GM10847 (cell line): Measurements from ENCODE around the gene SSBP3.

Source experiments
- POLR2A ChIP-seq: IDR thresholded peaks from 2 replicates; pipeline ENCODE4 v1.6.1; 2011; ENCODE audit not compliant: insufficient read length; ENCODE audit errors: extremely low read depth

SSBP3 gene

DNA sequence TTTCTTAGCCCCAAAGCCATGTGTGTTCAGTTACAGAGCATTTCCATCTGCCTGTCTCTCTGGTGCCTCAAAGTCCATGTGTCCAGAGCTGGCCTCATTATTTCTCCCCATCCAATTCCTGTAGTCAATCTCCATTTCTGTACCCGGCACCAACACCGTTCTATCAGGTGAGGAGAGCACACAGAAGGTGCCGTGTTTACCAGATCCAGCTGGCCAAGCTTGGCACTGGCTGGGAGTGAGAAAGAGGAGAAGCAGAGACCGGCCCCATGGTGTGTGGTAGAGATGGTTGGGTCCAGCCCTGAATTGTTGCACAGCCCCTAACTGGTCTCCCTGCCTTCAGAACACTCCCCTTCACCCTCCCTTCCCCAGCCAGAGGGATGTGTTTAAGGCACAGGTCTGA, 7.5 kb upstream of the SSBP3 start:
- TF ChIP-seq POLR2A = no peak

DNA sequence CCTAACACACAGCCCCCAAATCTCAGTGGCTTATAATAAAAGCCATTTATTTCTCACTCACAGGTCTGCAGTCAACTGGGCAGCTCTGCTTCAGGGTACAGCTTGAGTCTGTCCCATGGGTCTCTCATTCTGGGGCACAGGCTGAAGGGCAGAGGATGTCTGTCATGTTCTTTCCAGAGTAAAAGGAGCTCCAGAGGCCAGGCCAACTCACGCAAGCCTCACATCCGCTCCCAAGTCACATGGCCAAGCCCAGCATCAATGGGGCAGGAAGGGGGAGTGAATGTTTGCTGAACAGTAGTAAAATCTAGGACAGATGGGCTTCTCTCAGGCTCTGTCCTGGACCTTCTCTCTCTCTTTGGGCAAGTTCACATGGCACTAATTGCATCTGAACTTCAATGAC, 7.1 kb upstream of the SSBP3 start:
- TF ChIP-seq POLR2A = no peak

DNA sequence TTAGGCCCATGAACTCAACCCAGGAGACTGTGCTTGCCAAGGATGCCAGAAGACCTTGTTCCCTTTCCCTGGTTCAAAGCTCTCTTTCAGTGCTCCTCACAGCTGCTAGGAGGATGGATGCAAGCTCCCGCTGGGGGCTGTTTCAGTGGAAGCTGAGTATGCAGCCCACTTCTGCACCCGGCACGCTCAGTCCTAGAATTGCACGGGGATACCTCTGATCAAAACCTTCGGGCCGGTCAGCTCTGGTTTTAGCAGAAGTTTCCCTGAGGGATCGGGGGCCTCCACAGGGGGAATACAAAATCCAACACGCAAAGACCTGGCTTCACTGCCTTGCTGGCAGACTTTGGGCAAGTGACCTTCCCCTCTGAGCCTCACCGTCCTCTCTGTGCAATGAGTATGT, 4.2 kb upstream of the SSBP3 start:
- TF ChIP-seq POLR2A = no peak

DNA sequence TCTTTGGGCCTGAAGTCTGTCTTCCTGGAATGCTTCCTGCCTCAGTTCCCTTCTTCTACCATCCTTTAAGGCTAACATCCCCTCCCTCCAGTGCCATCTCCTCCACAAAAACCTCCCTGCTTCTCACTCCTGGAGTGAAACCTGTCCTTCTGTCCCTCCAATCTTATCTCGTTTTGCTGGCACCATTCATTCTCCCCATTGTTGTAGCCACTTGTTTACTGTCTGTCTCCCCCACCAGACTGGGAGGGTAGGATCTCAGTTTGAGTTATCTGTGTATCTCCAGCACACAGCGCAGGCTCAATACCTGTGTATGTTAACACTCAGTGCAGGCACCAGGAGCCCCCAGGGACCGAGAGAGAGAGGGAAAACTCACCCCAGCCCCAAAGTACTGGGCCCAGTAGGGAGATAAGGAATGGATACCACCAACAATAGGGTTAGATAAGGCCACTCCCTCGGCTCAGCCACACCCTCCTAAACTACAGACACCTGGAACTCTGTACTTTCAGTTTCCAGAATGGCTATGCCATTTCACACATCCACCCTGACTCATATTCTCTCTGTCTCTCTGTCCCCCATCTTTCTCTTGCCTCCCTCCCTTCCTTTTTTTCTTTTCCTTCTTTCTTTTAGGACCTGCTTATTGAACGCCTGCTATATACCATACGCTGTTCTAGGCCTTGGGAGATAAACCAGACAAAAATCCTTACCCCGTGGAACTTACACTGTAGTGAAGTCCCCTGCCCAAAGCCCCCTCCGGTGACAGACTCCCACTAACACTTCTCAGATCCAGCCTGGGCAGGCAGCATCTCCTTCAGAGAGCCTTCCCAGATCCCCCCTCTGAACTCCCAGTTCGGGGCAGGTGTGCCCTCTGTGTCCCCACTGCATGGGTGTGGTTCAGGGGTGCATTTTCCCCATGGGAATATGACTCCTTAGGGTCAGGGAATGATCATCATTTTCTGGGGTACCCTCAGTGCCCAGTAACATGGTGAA, 3.3 kb upstream of the SSBP3 start:
- no peak for TF ChIP-seq POLR2A

DNA sequence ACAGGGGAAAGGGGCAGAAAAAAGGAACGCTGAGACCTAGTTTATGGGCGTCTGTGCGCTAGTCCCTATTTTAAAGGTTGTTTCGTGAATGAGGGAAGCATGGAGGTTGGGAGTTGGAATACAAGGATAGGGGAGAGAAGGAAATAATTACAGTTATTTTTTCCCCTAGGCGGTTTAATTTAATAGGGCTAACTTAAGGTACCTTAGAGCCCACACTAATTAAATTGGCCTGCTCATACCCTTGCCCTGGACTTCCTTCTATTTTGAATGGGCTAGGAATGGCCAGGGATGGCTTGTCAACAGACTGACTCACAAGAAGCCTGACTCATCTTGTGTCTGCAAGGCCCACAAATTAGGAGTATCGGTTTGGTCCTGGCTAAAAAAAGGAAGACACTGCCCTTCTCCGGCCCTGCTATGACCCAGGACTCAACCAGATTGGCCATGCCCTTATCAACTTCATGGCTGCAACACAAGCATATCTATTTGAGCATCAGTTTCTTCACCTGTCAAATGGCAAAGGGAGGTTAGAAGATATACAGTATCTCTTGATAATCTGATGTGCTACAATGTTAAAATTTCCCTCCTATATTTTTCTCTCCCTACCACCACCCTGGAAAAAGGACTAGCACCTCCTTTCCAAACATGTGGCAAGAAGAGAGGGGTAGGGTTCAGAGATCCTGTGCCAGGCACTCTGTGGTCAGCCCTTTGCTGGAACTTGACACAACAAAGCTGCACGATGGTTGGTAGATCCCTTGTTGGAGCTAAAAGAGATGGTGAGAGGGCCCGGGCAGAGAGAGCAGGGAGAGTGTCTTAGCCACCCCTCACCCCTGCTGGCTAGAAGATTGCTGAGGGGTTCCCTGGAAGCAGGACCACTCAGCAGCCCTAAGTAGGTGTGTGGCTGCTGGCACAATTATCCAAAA, 2.2 kb upstream of the SSBP3 start:
- no peak for TF ChIP-seq POLR2A

DNA sequence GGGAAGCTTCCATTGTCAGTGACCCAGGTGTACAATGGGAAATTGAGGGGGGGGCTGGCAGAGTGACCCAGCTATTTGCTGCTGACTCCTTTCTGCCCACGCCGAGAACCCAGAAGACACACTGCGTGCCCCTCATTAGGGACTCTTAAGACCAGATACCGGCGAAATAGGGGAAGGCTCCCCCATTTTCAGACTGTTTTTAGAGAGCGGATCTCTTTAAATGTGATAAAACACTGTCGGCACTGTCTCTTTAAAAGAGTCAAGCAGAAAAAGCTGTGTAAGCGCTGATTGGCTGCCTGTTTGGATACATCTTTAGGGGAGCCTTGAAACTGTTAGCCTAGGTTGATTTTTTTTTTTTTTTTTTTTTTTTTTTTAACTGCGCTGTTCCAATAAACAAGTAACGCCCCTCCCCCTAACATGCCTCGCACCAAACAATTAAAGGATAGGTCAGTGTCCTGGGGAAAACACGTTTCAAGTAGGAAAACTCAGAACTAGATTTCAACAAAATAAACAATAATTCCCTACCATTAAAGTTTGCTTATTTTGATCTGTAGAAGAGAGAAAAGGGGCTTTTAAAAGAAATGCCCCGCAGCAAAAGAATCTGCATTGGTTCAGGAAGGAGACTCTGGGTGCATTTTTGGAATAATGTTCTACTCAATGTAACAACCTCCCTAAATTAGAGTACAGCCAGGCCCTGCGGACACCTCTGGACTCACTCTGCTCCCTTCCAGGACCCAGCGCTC, 1.4 kb upstream of the SSBP3 start:
- TF ChIP-seq POLR2A = no peak

DNA sequence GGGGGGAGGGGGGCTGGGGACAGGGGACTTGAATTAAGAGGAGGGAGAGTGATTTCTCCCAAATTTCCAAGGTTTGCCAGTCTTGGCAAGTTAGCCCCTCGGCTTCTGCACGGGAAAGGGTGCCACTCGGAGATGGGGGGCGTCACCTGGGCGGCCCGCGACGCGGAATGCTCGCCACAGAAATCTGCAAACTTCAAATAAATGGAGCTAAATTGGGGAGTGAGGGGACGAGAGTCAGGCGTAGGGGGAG, 885 bp upstream of the SSBP3 start:
- TF ChIP-seq POLR2A = no peak

DNA sequence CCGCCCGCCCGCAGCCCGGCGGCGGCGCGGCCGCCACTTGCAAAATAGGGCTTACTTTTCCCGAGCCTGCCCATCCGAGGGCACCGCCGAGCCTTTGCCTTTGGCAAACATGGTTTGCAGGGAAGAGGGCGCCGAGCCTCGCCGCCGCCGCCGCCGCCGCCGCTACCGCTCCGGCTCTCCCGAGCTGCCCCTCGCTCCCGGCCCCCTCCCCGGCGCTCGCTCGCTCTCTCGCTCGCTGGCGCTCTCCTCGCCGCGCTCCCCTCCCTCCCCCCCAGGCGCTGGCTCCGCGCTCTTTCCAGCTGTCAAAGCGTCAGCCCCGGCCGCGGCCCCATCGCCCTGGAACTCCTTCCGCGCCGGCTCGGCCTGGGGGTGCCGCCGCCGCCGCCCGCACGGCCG, 298 bp downstream of the SSBP3 start:
- no peak for TF ChIP-seq POLR2A

DNA sequence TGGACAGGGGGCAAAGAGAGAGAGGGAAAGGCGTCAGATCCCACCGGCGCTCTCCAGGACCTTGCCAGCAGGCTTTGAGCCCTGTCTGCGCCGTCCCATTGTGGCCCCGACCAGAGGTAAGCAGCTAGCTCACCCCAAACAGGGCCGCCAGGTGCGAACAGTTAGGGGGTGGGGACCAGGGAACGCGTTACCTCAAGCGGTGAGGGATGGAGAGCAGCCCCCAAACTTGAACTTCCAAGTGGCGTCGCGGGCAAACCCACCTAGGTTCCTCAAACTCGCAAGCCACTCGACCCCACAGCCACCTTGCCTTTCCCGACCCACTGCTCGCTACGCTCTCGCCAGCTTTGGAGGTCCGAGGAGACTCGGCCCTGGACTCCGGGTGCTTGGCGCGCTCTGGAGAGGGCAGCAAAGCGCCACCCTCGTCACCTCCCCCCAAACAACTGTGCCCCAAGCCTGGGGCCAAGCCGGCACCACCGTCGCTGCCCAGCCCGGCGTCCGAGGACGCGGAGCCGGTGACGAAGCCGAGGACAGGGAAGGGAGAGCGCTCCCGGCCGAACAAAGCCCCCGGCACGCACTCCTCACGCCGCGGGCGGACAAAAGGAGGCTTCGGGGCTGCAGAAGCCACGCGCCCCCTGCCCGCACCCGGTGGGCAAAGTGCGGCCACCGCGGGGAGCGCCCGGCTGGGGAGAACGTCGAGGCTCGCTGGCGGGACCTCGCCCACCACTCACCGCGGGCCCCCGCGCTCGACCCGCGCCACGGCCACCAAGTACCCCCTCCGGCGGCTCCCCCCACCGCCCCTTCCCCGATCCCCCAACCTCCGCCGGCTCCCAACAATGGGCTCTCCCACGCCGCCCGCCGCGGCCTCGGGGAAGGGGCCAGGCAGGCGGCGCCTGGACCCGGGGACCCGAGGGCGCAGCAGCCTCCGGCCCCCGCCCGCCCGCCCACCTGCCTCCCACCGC, 976 bp downstream of the SSBP3 start:
- TF ChIP-seq POLR2A = no peak

DNA sequence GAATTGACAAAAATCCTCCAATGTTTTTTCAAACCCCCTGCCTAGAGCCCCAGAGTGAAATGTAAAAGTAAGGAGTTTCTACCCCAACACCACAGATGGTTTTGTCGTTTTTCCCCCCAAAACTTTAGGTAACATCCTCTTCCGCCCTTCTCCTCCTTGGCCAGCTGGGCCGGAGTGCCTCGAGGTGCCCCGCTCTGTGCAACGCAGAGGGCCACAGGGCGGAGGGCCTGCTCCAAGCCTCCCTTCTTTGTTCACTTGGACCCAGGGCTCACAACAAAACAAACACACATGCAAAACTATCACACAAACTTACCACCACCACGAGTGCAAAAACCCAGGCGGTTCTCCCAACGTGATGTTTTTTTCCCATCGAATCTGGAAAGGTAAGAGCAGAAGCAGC, 1.9 kb downstream of the SSBP3 start:
- no peak for TF ChIP-seq POLR2A

DNA sequence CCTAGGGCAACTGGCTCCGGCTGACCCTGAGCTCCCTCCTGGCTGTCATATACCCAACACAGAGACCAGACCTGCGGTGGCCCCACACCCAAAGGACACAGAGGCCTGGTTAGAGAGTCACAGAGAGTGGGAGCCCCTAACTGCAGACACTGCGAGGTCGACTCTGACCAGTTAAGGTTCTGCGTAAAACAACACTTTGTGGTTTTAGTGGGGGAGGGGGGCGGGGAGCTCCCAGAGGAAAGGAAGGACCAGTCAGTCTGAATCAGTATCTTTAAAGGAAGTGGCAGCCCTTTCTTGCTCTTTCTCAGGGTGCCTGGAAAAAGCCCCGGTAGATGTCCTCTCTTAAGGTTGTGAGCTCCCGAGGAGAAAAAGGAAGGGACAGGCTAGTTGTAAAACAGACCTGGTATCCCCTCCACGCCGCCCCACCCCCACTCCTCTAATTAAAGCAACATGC, 2.4 kb downstream of the SSBP3 start:
- TF ChIP-seq POLR2A = no peak

DNA sequence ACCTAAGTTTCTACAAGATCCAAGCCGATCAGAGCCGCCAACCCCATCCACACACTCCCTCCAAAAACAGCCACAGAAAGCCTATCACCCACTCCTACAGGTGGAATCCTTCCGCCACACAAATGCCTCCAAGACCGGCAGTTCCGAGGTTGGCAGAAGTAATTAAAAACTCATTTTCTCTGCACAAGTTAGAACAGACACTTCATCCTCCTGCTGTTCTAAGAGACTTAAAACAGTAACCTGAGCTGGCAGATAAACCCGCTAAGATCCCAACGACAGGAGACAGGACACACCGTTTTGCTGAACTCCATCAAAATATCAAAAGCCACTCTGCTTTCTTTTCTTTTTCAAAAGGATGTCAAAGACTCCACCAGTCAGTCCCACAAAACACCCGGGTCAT, 2.8 kb downstream of the SSBP3 start:
- no peak for TF ChIP-seq POLR2A

DNA sequence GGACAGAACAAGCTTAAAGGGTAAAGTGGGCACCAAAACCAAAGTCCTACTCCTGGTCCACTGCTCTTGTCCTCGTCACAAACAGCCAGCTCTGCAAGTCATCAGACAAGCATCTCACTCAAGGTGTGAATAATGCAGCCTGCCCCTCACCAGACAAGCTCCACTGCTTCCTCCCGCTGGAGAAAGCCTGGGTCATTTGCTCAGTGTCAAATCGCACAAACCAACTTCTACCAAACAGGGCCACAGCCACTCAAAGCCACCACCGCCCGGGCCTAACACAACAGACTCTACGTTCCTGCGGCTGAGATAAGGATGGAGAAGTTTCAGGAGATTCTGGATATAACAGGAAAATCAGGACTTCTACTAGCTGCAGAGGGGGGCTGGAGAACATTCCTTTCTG, 3.3 kb downstream of the SSBP3 start:
- TF ChIP-seq POLR2A = no peak

DNA sequence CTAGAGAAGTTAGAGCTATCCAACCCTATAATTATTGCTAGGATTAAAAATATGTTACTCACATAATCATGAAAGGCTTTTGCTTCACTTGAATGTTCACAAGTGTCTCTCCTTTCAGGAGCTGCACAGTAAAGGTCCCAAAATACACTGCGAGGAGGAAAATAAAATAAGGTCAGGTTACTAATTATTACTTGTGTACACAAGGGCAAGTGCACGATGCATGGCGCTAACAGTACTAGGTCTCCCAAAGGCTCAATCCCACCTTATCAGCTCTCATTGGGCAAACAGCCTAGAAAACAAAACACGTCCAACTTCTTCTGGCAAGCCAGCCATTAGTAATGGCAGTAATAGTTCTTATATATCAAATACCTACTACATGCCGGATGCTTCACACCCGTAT, 4.4 kb downstream of the SSBP3 start:
- no peak for TF ChIP-seq POLR2A

DNA sequence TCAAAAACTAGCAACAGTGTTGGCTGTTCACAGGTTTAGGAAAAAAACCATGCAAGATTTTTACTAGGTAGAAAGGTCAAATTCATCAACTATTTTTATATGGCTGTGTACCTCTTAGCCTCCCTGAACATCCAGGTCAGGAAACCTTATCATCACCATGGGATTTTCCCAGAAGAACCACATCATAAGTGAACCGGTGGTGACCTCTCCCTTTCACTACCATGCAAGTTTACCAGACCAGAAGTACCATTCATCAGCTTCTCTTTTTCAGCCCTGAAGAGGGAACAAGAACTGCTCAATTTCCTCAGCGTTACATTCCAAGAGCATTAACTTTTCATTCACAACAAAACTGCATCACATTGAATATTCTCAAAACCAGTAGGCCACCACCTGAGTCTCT, 5.9 kb downstream of the SSBP3 start:
- no peak for TF ChIP-seq POLR2A

DNA sequence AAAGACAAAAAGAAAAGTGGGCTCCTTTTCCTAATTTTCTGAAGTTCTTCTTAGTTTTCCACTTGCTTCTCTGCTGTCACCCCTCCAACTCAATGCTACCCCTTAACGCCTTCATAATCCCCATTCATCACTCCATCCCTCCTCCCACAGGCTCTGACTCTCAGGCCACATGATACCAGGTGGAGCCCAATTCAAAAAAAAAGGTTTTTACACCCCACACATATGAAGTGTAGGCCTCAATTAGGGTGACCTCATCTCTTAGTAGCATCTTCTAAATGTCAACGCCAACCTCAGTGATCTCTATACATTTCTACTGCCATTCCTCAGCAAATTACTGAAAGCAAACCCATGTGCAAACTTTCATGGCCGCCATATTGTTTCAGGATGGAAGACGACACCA, 6.4 kb downstream of the SSBP3 start:
- no peak for TF ChIP-seq POLR2A
